Lower lobe of right lung (tissue), 2 donors: ENCODE results near the gene KIAA1614. TPM values are rescaled to one million over a fixed set of nuclear protein-coding genes. Genes with fewer than 3 reads are reported as not detected.

Experiments
- ATAC-seq, 2 donors: fragments of 200-7000 bp; cut with Tn5 transposase; one replicate each; pipeline ENCODE4 v1.9.1; 2020 to 2022; ENCODE audit warnings: mild to moderate bottlenecking in 2 of 2, moderate library complexity in 2 of 2
- DNase-seq: peaks from one replicate; pipeline ENCODE4 v3.0.0-alpha.2; 2020
- H3K27ac ChIP-seq: fragments of 200-600 bp; one replicate; pipeline ENCODE4 v1.8.0; 2022
- H3K27me3 ChIP-seq: fragments of 200-600 bp; one replicate; pipeline ENCODE4 v1.8.0; 2022; ENCODE audit warnings: low read depth
- H3K36me3 ChIP-seq: fragments of 200-600 bp; one replicate; pipeline ENCODE4 v1.8.0; 2022; ENCODE audit warnings: mild to moderate bottlenecking
- H3K4me1 ChIP-seq: fragments of 200-600 bp; one replicate; pipeline ENCODE4 v1.8.0; 2022
- H3K4me3 ChIP-seq: fragments of 200-600 bp; one replicate; pipeline ENCODE4 v1.8.0; 2022; ENCODE audit warnings: mild to moderate bottlenecking
- H3K9me3 ChIP-seq: fragments of 200-600 bp; one replicate; pipeline ENCODE4 v1.8.0; 2022
- intact Hi-C: fragments of 100-400 bp; cut with DNase I; formaldehyde crosslinking; loops from one replicate; pipeline ENCODE4 v1.11.0; 2022
- total RNA-seq: library from RNA; stranded (reverse); fragmentation: NEBNext Ultra II Directional; extraction: Animal tissue kit (Norgen Biotek cat#: 25700); gene quantifications from one replicate; pipeline ENCODE4 v1.2.1, GENCODE V29; 2021
- TF ChIP-seq, protein P1 (sequence below): fragments of 200-600 bp; IDR thresholded peaks from one replicate; pipeline ENCODE4 v1.8.0; 2022; ENCODE audit warnings: antibody characterized with exemption, mild to moderate bottlenecking
- donor health status: DM: no; HTN: yes; CAD: no; lungs with severe emphysema.

Gene KIAA1614
- total RNA-seq, 1 donor from 2014 or later = 4.1 TPM

DNA sequence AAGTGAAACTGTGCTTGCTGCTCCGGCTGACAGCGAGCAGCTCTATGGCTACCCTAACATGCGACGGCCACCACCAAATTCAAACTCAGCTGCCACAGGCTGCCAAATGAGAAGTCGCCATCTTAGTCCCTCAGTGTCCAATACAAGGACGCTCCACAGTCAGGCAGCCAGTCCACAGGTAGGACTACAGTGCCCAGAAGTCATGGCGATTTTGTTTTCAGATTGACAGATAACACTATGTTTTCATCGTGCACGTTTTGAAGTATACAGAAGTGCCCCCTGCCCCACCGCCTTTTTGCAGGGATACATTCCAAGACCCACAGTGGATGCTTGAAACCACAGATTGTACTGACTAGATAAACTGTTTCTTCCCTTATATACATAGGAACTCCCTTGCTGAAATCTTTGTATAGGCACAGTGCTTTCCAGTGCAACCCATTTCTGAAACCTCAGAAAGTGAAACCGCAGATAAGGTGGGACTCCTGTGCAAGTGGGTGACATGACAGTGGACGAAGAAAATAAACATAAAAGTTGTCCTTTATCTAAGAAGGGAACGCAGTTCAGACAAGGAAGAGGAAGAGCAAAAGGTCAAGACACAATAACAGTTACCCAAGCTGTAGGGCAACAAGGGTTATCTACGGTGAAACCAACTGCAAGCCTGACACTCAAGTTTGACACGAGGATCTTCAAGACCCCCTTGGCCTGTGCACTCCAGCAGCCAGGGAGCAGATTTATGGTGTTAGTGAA, 57.8 kb downstream of the KIAA1614 start:
- TF ChIP-seq, protein P1, sequence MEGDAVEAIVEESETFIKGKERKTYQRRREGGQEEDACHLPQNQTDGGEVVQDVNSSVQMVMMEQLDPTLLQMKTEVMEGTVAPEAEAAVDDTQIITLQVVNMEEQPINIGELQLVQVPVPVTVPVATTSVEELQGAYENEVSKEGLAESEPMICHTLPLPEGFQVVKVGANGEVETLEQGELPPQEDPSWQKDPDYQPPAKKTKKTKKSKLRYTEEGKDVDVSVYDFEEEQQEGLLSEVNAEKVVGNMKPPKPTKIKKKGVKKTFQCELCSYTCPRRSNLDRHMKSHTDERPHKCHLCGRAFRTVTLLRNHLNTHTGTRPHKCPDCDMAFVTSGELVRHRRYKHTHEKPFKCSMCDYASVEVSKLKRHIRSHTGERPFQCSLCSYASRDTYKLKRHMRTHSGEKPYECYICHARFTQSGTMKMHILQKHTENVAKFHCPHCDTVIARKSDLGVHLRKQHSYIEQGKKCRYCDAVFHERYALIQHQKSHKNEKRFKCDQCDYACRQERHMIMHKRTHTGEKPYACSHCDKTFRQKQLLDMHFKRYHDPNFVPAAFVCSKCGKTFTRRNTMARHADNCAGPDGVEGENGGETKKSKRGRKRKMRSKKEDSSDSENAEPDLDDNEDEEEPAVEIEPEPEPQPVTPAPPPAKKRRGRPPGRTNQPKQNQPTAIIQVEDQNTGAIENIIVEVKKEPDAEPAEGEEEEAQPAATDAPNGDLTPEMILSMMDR = no peak
- intact Hi-C loops = no loop called here
- no peak for DNase-seq

DNA sequence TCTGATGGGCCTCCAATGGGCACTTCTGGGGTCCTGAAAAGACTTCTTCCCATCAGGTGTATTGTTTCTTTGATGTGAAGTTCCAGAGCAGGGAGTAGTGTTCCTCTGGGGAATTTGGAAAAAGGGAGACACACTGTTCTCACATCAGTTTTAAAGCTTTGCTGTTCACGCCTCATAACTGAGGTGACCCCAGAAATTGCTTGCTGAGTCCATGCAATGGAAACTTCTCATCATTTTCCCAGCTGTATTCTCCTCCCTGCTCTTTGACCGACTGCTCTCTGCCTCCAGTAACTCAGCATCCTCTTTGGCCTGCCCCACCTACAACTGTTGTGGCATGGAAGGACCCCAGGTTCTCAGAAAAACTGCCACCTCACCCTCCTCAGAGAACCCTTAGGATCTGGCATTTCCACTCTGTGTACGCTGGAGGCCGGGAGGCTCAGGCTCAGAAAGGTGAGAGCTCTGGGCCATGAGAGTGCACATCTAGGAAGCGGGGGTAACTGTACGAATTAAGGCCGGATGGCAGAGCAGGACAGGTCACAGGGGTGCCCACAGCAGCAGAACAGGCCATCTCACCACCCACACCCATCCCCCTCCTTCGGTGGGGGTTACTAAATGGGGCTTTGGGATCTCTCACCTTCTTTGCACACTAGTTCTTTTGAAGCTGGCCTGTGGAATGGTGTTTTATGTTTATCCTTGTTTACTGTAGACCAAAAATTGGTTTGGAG, 58.7 kb downstream of the KIAA1614 start:
- Histone ChIP-seq H3K27ac (no peak overlapping the region), H3K36me3 (peaks cover 81% of the 10 kb centered on the region), H3K4me1 (peaks cover 25% of the 10 kb centered on the region), H3K9me3 (no peaks in the 10 kb centered on the region), H3K4me3 (no peak overlapping the region), H3K27me3 (no peaks in the 10 kb centered on the region)
- ATAC-seq = no peak
- no peak for DNase-seq
- intact Hi-C loops = no loop called here
- TF ChIP-seq, protein P1 = no peak

More for the DNA sequence above, 57.8 kb downstream of the KIAA1614 start:
- no peak for ATAC-seq
- H3K4me1 ChIP-seq = peaks cover 22% of the 10 kb centered on the region
- no peak overlapping the region for H3K27ac ChIP-seq
- H3K36me3 ChIP-seq = peaks cover 78% of the 10 kb centered on the region
- H3K9me3 ChIP-seq = no peaks in the 10 kb centered on the region
- H3K27me3 ChIP-seq = no peaks in the 10 kb centered on the region
- H3K4me3 ChIP-seq = no peak overlapping the region

DNA sequence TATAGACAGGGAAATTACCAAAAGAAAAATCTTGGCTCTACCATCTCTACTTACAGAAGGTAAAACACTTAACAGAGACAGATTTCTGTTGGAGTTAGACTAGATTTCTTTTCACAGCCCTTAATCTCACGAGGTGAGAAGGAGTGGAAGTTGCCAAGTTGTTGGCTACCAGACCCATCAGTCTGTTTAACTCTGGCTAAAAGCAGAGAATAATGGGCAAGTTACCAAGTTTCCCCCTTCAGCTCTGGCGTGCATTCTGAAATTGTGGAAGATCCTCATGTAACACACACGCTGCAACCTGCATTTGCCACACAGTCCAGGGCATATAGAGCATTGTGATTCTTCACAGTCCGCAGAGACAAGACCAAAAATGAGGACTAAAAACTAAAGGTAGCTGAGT, 60.7 kb downstream of the KIAA1614 start:
- no peak for ATAC-seq
- intact Hi-C loops = no loop called here
- peaks cover 93% of the 10 kb centered on the region for H3K36me3 ChIP-seq
- DNase-seq = no peak
- TF ChIP-seq, protein P1 = no peak
- no peak overlapping the region for H3K4me3 ChIP-seq
- H3K27ac ChIP-seq = no peak overlapping the region
- H3K27me3 ChIP-seq = no peaks in the 10 kb centered on the region
- H3K9me3 ChIP-seq = no peaks in the 10 kb centered on the region
- peaks cover 25% of the 10 kb centered on the region for H3K4me1 ChIP-seq

DNA sequence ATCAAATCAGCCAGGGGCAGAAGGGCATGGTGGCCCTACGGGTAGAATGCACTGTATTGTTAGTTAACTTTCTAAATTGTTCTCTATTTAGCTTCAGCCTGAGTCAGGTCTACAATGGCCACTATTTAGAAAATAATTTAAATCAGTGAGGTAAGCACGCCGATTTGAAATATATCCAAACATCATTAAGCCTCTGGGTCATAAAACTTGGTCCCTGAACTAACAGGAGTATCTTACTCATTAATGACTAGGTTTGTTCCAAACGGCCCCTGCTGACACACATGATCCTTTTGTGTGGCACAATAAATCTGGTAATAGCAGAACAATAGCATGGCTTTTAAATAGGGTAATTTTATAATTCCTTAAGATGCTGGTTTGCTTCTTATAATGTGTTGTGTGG, 61.5 kb downstream of the KIAA1614 start:
- Histone ChIP-seq H3K9me3 (no peaks in the 10 kb centered on the region), H3K4me1 (peaks cover 25% of the 10 kb centered on the region), H3K4me3 (no peak overlapping the region), H3K36me3 (peaks cover 95% of the 10 kb centered on the region), H3K27ac (no peak overlapping the region), H3K27me3 (no peaks in the 10 kb centered on the region)
- intact Hi-C loops = no loop called here
- ATAC-seq = no peak
- no peak for DNase-seq
- TF ChIP-seq, protein P1 = no peak

DNA sequence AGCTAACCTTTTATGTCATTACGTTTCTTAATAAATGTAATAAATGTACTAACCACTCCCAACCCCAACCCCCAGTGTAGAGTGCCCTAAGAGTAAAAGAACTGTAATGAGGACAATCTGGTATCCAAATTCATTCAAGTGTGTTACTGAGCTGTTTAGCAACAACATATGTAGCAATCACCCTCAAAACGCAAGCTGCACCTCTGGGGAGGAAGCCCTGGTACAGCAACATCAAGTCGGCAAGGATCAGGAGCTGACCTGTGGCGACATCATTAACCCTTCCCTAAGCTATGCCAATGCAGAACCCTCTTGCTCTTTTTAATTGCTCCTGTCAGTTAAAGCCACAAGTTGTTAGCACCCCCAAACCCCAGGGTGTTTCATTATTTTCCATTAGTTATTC, 62.9 kb downstream of the KIAA1614 start:
- Histone ChIP-seq H3K4me1 (peaks cover 20% of the 10 kb centered on the region), H3K27me3 (no peaks in the 10 kb centered on the region), H3K9me3 (no peaks in the 10 kb centered on the region), H3K36me3 (peaks cover 89% of the 10 kb centered on the region), H3K4me3 (no peak overlapping the region), H3K27ac (no peak overlapping the region)
- intact Hi-C loops = no loop called here
- no peak for DNase-seq
- ATAC-seq = no peak
- TF ChIP-seq, protein P1 = no peak
